ENCODE results near the gene GPR55. TPM values are rescaled to one million over a fixed set of nuclear protein-coding genes. Genes with fewer than 3 reads are reported as not detected.

GPR55 gene
- total RNA-seq, 1 donor from 2014 or later = not detected

DNA sequence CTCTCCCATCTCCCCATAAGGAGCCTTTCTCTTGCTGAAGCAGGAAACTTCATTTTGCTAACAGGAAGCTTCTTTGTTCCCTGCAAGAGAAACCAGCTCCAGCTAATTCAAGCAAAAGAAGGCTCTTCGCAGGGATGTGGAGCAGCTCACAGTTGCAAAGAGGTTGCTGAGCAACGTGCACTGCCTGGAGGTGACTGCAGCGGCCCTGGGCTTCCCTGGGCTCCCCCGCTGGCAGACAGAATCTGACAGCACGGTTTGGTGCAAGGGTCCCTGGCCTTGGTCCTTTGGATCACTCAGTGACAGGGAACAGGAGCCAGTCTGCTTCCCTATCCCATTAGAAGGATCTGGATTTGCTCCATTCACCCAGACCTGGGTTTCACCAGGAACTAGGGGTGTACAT is 25.8 kb downstream of the GPR55 start:
- H3K36me3 ChIP-seq = no peaks in the 10 kb centered on the region
- TF ChIP-seq EZH2phosphoT487 (IDR thresholded peaks at IDR 0.05) (no peak), EZH2 (IDR thresholded peaks at IDR 0.05) (no peak)
- TF ChIP-seq, protein P1, sequence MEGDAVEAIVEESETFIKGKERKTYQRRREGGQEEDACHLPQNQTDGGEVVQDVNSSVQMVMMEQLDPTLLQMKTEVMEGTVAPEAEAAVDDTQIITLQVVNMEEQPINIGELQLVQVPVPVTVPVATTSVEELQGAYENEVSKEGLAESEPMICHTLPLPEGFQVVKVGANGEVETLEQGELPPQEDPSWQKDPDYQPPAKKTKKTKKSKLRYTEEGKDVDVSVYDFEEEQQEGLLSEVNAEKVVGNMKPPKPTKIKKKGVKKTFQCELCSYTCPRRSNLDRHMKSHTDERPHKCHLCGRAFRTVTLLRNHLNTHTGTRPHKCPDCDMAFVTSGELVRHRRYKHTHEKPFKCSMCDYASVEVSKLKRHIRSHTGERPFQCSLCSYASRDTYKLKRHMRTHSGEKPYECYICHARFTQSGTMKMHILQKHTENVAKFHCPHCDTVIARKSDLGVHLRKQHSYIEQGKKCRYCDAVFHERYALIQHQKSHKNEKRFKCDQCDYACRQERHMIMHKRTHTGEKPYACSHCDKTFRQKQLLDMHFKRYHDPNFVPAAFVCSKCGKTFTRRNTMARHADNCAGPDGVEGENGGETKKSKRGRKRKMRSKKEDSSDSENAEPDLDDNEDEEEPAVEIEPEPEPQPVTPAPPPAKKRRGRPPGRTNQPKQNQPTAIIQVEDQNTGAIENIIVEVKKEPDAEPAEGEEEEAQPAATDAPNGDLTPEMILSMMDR (IDR thresholded peaks at IDR 0.05) = no peak
- peak; percentile 39 for DNase-seq (ENCODE audit: low spot score)
- Mint-ChIP-seq H3K27ac (peak overlapping the region; percentile 95), H3K4me3 (no peak overlapping the region), H3K4me1 (peaks cover 60% of the 10 kb centered on the region), H3K27me3 (ENCODE audit: insufficient read depth, low read depth) (peaks cover 7% of the 10 kb centered on the region), H3K9me3 (no peaks in the 10 kb centered on the region), H3K36me3 (no peaks in the 10 kb centered on the region)
- H3K9me3 ChIP-seq (ENCODE audit: low read depth) = no peaks in the 10 kb centered on the region
- H3K4me1 ChIP-seq = peaks cover 10% of the 10 kb centered on the region
- H3K4me3 ChIP-seq = no peak overlapping the region
- peak overlapping the region; percentile 79 for H2AFZ ChIP-seq (replicated peaks)
- no peak overlapping the region for H3K27ac ChIP-seq
- H4K20me1 ChIP-seq (ENCODE audit: low read depth) = no peaks in the 10 kb centered on the region
- H3K27me3 ChIP-seq = peaks cover 17% of the 10 kb centered on the region
- H3K4me2 ChIP-seq = no peak overlapping the region
- H3F3A ChIP-seq (ENCODE audit: low read depth) = no peaks in the 10 kb centered on the region
- H3K9ac ChIP-seq = no peak overlapping the region
- no peaks in the 10 kb centered on the region for H3K79me2 ChIP-seq (ENCODE audit: low read depth)

DNA sequence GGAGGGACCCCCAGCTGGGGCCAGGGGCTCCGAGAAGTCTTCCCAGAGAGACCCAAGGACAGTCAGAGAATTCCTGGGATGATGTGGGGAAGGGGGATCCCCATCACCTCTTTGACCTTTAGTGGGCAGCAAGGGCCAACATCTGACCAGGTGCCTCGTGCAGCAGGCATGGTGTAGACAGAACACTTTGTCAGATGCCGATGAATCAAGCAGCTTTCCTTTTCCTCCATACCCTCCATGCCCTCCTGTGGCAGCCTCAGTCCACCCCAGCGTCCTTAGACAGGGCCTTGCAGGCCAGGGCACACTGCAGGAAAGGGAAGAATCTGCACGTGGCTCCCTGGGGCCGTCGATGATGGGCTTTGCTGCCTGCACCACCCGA is 26.3 kb downstream of the GPR55 start:
- H3K9me3 ChIP-seq (ENCODE audit: low read depth) = no peaks in the 10 kb centered on the region
- DNase-seq (ENCODE audit: low spot score) = no peak
- H3K27me3 ChIP-seq = peaks cover 11% of the 10 kb centered on the region
- Mint-ChIP-seq H3K27me3 (ENCODE audit: insufficient read depth, low read depth) (peaks cover 5% of the 10 kb centered on the region), H3K36me3 (no peaks in the 10 kb centered on the region), H3K4me1 (peaks cover 60% of the 10 kb centered on the region), H3K27ac (peak overlapping the region; percentile 95), H3K9me3 (no peaks in the 10 kb centered on the region), H3K4me3 (no peak overlapping the region)
- H4K20me1 ChIP-seq (ENCODE audit: low read depth) = no peaks in the 10 kb centered on the region
- H3K4me2 ChIP-seq = no peak overlapping the region
- H3K4me1 ChIP-seq = peaks cover 15% of the 10 kb centered on the region
- H3K27ac ChIP-seq = no peak overlapping the region
- TF ChIP-seq, protein P1 (IDR thresholded peaks at IDR 0.05) = no peak
- TF ChIP-seq EZH2phosphoT487 (IDR thresholded peaks at IDR 0.05) (no peak), EZH2 (IDR thresholded peaks at IDR 0.05) (no peak)
- H3F3A ChIP-seq (ENCODE audit: low read depth) = no peaks in the 10 kb centered on the region
- H3K36me3 ChIP-seq = no peaks in the 10 kb centered on the region
- H2AFZ ChIP-seq (replicated peaks) = peak overlapping the region; percentile 79
- H3K79me2 ChIP-seq (ENCODE audit: low read depth) = no peaks in the 10 kb centered on the region
- no peak overlapping the region for H3K4me3 ChIP-seq
- H3K9ac ChIP-seq = no peak overlapping the region

- TF ChIP-seq EZH2 (IDR thresholded peaks at IDR 0.05) (no peak), EZH2phosphoT487 (IDR thresholded peaks at IDR 0.05) (no peak)
- TF ChIP-seq, protein P1 (IDR thresholded peaks at IDR 0.05) = no peak
- H3K9me3 ChIP-seq (ENCODE audit: low read depth) = no peaks in the 10 kb centered on the region
- no peak overlapping the region for H3K9ac ChIP-seq
- no peaks in the 10 kb centered on the region for H3F3A ChIP-seq (ENCODE audit: low read depth)
- no peak for DNase-seq (ENCODE audit: low spot score)
- no peak overlapping the region for H3K27ac ChIP-seq
- H3K27me3 ChIP-seq = peaks cover 5% of the 10 kb centered on the region
- Mint-ChIP-seq H3K4me1 (peaks cover 59% of the 10 kb centered on the region), H3K9me3 (no peaks in the 10 kb centered on the region), H3K27me3 (ENCODE audit: insufficient read depth, low read depth) (peaks cover 5% of the 10 kb centered on the region), H3K36me3 (no peaks in the 10 kb centered on the region), H3K27ac (no peak overlapping the region), H3K4me3 (no peak overlapping the region)
- H3K4me3 ChIP-seq = no peak overlapping the region
- H3K4me1 ChIP-seq = peaks cover 20% of the 10 kb centered on the region
- no peaks in the 10 kb centered on the region for H3K79me2 ChIP-seq (ENCODE audit: low read depth)
- H3K36me3 ChIP-seq = no peaks in the 10 kb centered on the region
- H3K4me2 ChIP-seq = no peak overlapping the region
- no peak overlapping the region for H2AFZ ChIP-seq (replicated peaks)
- H4K20me1 ChIP-seq (ENCODE audit: low read depth) = no peaks in the 10 kb centered on the region
Observed at GRCh38 chr2:230898016-230898712, 26.9 kb downstream of the GPR55 start.

All from neural progenitor cell (in vitro differentiated cells).